Hepatocyte (in vitro differentiated cells): ENCODE results near the gene CENPP. TPM values are rescaled to one million over a fixed set of nuclear protein-coding genes. Genes with fewer than 3 reads are reported as not detected.

Experiments used
- DNase-seq: peaks from one replicate; pipeline ENCODE4 v3.0.0-alpha.2; 2016; ENCODE audit warnings: low spot score
- H2AFZ ChIP-seq: fragments of 200-600 bp; sonication (generic); 2 replicates; pipeline ENCODE4 v1.6.0; 2016; ENCODE audit warnings: antibody characterized with exemption, mild to moderate bottlenecking
- H3K27ac ChIP-seq: fragments of 200-600 bp; sonication (generic); 2 replicates; pipeline ENCODE4 v1.5.1; 2016; ENCODE audit warnings: mild to moderate bottlenecking
- H3K27me3 ChIP-seq: fragments of 200-600 bp; sonication (generic); 2 replicates; pipeline ENCODE4 v1.6.1; 2016
- H3K36me3 ChIP-seq: fragments of 200-600 bp; sonication (generic); replicated peaks from 2 replicates; pipeline ENCODE4 v1.5.1; 2016; ENCODE audit warnings: low read depth; ENCODE audit not compliant: insufficient read depth
- H3K4me1 ChIP-seq: fragments of 200-600 bp; sonication (generic); 2 replicates; pipeline ENCODE4 v1.5.1; 2016; ENCODE audit warnings: mild to moderate bottlenecking, moderate library complexity; ENCODE audit not compliant: insufficient read depth
- H3K4me2 ChIP-seq: fragments of 200-600 bp; sonication (generic); 2 replicates; pipeline ENCODE4 v1.6.0; 2016
- H3K4me3 ChIP-seq: fragments of 200-600 bp; sonication (generic); 2 replicates; pipeline ENCODE4 v1.5.1; 2016; ENCODE audit warnings: mild to moderate bottlenecking
- H3K79me2 ChIP-seq: fragments of 200-600 bp; sonication (generic); 2 replicates; pipeline ENCODE4 v1.6.0; 2017; ENCODE audit warnings: mild to moderate bottlenecking
- H3K9me2 ChIP-seq: fragments of 200-600 bp; sonication (generic); replicated peaks from 2 replicates; pipeline ENCODE4 v1.6.0; 2017; ENCODE audit warnings: mild to moderate bottlenecking; ENCODE audit not compliant: insufficient read depth
- H3K9me3 ChIP-seq: fragments of 200-600 bp; sonication (generic); 2 replicates; pipeline ENCODE4 v1.5.1; 2016; ENCODE audit warnings: low read depth, mild to moderate bottlenecking
- H4K20me1 ChIP-seq: fragments of 200-600 bp; sonication (generic); 2 replicates; pipeline ENCODE4 v1.6.0; 2016; ENCODE audit warnings: mild to moderate bottlenecking; ENCODE audit not compliant: insufficient read depth, poor library complexity, severe bottlenecking
- EZH2 ChIP-seq: fragments of 200-600 bp; sonication (generic); IDR thresholded peaks from 2 replicates; pipeline ENCODE4 v1.6.1; 2016; ENCODE audit warnings: antibody characterized with exemption, mild to moderate bottlenecking, borderline replicate concordance
- EZH2phosphoT487 ChIP-seq: fragments of 200-600 bp; sonication (generic); IDR thresholded peaks from one replicate; pipeline ENCODE4 v1.6.1; 2018; ENCODE audit warnings: antibody characterized with exemption, mild to moderate bottlenecking, low read depth, moderate library complexity; ENCODE audit not compliant: unreplicated experiment, severe bottlenecking
- WGBS: methylation state at CpG from one replicate; pipeline ENCODE4 v1.1.6; 2016; ENCODE audit warnings: low lambda C conversion rate; ENCODE audit errors: missing lambda C conversion rate; 5-methylcytosine and 5-hydroxymethylcytosine counted together
- polyA plus RNA-seq: library from polyadenylated mRNA; unstranded; fragments of >200 nt; fragmentation: Nextera tagmentation; extraction: Ambion mirVana; gene quantifications from 2 replicates; pipeline ENCODE4 v1.2.1, GENCODE V29; 2016
- total RNA-seq: library from RNA; depleted of rRNA; stranded (reverse); fragments of >200 nt; gene quantifications from 2 replicates; pipeline ENCODE4 v1.2.3, GENCODE V29; 2014
- TF ChIP-seq, protein P1 (sequence below): fragments of 200-600 bp; sonication (generic); IDR thresholded peaks from 2 replicates; pipeline ENCODE4 v1.5.1; 2016; ENCODE audit warnings: antibody characterized with exemption, mild to moderate bottlenecking; ENCODE audit not compliant: poor library complexity

CENPP gene
- total and polyA plus RNA-seq, 2 experiments from 2014 or later, result 5.1 to 5.9 TPM

DNA sequence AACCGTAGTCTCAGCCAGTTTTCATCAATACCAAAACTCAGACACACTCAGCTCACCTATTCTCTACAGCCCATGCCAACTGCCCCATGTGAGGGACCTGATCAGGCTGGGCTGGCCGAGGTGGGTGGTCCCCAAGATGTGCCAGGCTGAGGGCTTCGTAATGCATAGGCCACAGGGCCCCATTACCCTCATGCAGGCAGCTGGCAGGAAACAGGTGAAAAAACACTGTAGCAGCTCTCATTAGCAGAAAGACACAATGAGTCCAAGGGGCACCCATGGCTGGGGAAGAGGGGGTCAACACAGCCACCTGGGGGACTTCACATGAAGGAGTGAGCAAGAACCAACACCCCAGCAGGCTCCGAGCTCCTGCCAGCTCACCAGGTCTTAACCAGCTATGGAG, 336.0 kb downstream of the CENPP start:
- H3K79me2 ChIP-seq, result peaks cover 81% of the 10 kb centered on the region
- no peaks in the 10 kb centered on the region for H3K27me3 ChIP-seq
- H3K4me2 ChIP-seq, result no peak overlapping the region
- H3K36me3 ChIP-seq, result no peaks in the 10 kb centered on the region
- no peaks in the 10 kb centered on the region for H3K9me3 ChIP-seq
- 93% methylated on average over 4 of the region's 4 CpGs for WGBS
- TF ChIP-seq EZH2phosphoT487 (no peak), EZH2 (no peak)
- TF ChIP-seq, protein P1, sequence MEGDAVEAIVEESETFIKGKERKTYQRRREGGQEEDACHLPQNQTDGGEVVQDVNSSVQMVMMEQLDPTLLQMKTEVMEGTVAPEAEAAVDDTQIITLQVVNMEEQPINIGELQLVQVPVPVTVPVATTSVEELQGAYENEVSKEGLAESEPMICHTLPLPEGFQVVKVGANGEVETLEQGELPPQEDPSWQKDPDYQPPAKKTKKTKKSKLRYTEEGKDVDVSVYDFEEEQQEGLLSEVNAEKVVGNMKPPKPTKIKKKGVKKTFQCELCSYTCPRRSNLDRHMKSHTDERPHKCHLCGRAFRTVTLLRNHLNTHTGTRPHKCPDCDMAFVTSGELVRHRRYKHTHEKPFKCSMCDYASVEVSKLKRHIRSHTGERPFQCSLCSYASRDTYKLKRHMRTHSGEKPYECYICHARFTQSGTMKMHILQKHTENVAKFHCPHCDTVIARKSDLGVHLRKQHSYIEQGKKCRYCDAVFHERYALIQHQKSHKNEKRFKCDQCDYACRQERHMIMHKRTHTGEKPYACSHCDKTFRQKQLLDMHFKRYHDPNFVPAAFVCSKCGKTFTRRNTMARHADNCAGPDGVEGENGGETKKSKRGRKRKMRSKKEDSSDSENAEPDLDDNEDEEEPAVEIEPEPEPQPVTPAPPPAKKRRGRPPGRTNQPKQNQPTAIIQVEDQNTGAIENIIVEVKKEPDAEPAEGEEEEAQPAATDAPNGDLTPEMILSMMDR, result no peak
- H2AFZ ChIP-seq, result no peak overlapping the region
- H4K20me1 ChIP-seq, result peaks cover 8% of the 10 kb centered on the region
- H3K4me1 ChIP-seq, result no peaks in the 10 kb centered on the region
- no peak for DNase-seq
- no peaks in the 10 kb centered on the region for H3K9me2 ChIP-seq
- H3K4me3 ChIP-seq, result no peak overlapping the region
- no peak overlapping the region for H3K27ac ChIP-seq

DNA sequence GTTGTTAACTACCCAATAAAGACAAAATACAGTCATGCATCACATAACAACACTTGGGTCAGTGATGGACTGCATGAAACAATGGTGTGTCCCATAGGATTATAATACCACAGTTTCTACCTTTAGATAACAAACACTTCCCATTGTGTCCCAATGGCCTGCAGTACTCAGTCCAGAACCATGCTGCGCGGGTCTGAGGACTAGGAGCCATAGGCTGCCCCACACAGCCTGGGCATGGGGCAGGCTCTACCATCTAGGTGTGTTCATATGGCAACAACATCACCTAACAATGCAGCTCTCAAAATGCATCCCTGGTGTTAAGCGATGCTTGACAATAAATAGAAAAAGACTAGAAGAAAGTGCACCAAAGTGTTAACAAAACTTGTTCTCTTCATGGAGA, 337.4 kb downstream of the CENPP start:
- no peak overlapping the region for H2AFZ ChIP-seq
- 99% methylated on average over 3 of the region's 3 CpGs for WGBS
- peaks cover 95% of the 10 kb centered on the region for H3K79me2 ChIP-seq
- H3K4me2 ChIP-seq, result no peak overlapping the region
- DNase-seq, result no peak
- TF ChIP-seq, protein P1, result no peak
- TF ChIP-seq EZH2 (no peak), EZH2phosphoT487 (no peak)
- peaks cover 11% of the 10 kb centered on the region for H4K20me1 ChIP-seq
- H3K4me3 ChIP-seq, result no peak overlapping the region
- H3K4me1 ChIP-seq, result no peaks in the 10 kb centered on the region
- no peaks in the 10 kb centered on the region for H3K9me2 ChIP-seq
- H3K27me3 ChIP-seq, result no peaks in the 10 kb centered on the region
- H3K27ac ChIP-seq, result no peak overlapping the region
- no peaks in the 10 kb centered on the region for H3K36me3 ChIP-seq
- no peaks in the 10 kb centered on the region for H3K9me3 ChIP-seq

DNA sequence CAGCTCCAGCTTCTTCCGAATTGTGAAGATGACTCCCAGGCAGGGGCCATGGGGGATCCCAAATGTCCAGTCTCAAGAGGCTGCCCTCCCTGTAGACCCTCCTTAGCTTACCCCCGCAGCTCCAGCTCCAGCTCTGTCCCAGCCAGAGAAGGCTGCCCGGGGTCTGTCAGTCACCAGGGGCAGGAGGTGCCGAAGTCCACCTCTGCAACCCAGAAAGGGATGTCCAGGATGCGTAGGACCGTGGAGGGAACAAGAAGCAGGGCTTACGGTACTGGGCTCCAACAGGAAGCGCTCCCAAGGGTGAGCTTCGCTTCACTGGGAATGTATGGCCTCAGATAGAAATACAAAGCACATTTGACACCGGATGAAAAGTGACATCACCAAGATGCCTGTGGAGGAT, 338.2 kb downstream of the CENPP start:
- DNase-seq, result no peak
- Histone ChIP-seq H3K4me1 (peaks cover 7% of the 10 kb centered on the region), H3K4me2 (no peak overlapping the region), H3K27ac (no peak overlapping the region), H3K36me3 (no peaks in the 10 kb centered on the region), H3K79me2 (peaks cover 95% of the 10 kb centered on the region), H3K9me2 (no peaks in the 10 kb centered on the region), H3K27me3 (no peaks in the 10 kb centered on the region), H4K20me1 (peaks cover 18% of the 10 kb centered on the region), H2AFZ (no peak overlapping the region), H3K9me3 (no peaks in the 10 kb centered on the region), H3K4me3 (no peak overlapping the region)
- WGBS, result 95% methylated on average over 10 of the region's 10 CpGs
- TF ChIP-seq, protein P1, result no peak
- TF ChIP-seq EZH2phosphoT487, result no peak
- TF ChIP-seq EZH2, result no peak
